CD4-positive, alpha-beta T cell treated with Interleukin-6 for 4 hours (primary cell): ENCODE results near the gene COTL1.

Source experiments
- DNase-seq: peaks from one replicate; pipeline ENCODE4 v3.0.0-alpha.2; 2020; ENCODE audit warnings: mixed read lengths

COTL1 gene

GRCh38 chr16:84547546-84548061 lies 70.3 kb downstream of the COTL1 start:
- no peak for DNase-seq

GRCh38 chr16:84546669-84547545 lies 71.0 kb downstream of the COTL1 start:
- no peak for DNase-seq

GRCh38 chr16:84545114-84545737 lies 72.7 kb downstream of the COTL1 start:
- DNase-seq, result no peak

- peak; percentile 67 for DNase-seq
Observed at GRCh38 chr16:84544031-84544773, 73.7 kb downstream of the COTL1 start.

- DNase-seq, result no peak
Observed at GRCh38 chr16:84543253-84543652, 74.6 kb downstream of the COTL1 start.

GRCh38 chr16:84541999-84542817 lies 75.7 kb downstream of the COTL1 start:
- DNase-seq, result no peak

- no peak for DNase-seq
Observed at GRCh38 chr16:84540194-84540593, 77.7 kb downstream of the COTL1 start.

GRCh38 chr16:84538222-84538840 lies 79.5 kb downstream of the COTL1 start:
- no peak for DNase-seq

- DNase-seq, result no peak
Observed at GRCh38 chr16:84537491-84538151, 80.3 kb downstream of the COTL1 start.

- no peak for DNase-seq
Observed at GRCh38 chr16:84535851-84536250, 82.0 kb downstream of the COTL1 start.

GRCh38 chr16:84535408-84535807 lies 82.5 kb downstream of the COTL1 start:
- DNase-seq, result no peak

- DNase-seq, result no peak
Observed at GRCh38 chr16:84534815-84535214, 83.1 kb downstream of the COTL1 start.

- no peak for DNase-seq
Observed at GRCh38 chr16:84532855-84533486, 84.9 kb downstream of the COTL1 start.

- DNase-seq, result no peak
Observed at GRCh38 chr16:84532291-84532724, 85.6 kb downstream of the COTL1 start.

GRCh38 chr16:84531671-84532111 lies 86.2 kb downstream of the COTL1 start:
- no peak for DNase-seq

- DNase-seq, result no peak
Observed at GRCh38 chr16:84530590-84530989, 87.3 kb downstream of the COTL1 start.

GRCh38 chr16:84529607-84530006 lies 88.3 kb downstream of the COTL1 start:
- no peak for DNase-seq

- DNase-seq, result no peak
Observed at GRCh38 chr16:84528322-84528721, 89.6 kb downstream of the COTL1 start.

- no peak for DNase-seq
Observed at GRCh38 chr16:84527532-84528269, 90.2 kb downstream of the COTL1 start.
